NCI-H146 (cell line): ENCODE data around the gene MACO1.
"Not testable (repeated sequence)": the region's sequence is repeated elsewhere in the genome, so short reads cannot be mapped to it uniquely, and the experiment has no call there.

ENCODE experiments used
- DNase-seq: peaks from one replicate; lab custom pipeline; 2025; lab: John Stamatoyannopoulos, UW

Gene MACO1

GRCh38 chr1:25423206-25423605, 7.5 kb upstream of the MACO1 start:
- not testable (repeated sequence) for DNase-seq

- no peak for DNase-seq
Measured at GRCh38 chr1:25425098-25426085, 5.3 kb upstream of the MACO1 start.

GRCh38 chr1:25427696-25428095, 3.0 kb upstream of the MACO1 start:
- DNase-seq, result no peak

GRCh38 chr1:25428475-25429166, 2.1 kb upstream of the MACO1 start:
- DNase-seq, result no peak

- peak; percentile 58 for DNase-seq
Measured at GRCh38 chr1:25430967-25431881, 527 bp downstream of the MACO1 start.

GRCh38 chr1:25431955-25432719, 1.4 kb downstream of the MACO1 start:
- DNase-seq, result no peak

- no peak for DNase-seq
Measured at GRCh38 chr1:25432749-25433388, 2.2 kb downstream of the MACO1 start.

GRCh38 chr1:25433389-25434186, 2.9 kb downstream of the MACO1 start:
- no peak for DNase-seq

- no peak for DNase-seq
Measured at GRCh38 chr1:25435397-25436108, 4.9 kb downstream of the MACO1 start.

GRCh38 chr1:25437672-25438071, 7.0 kb downstream of the MACO1 start:
- no peak for DNase-seq

- DNase-seq, result no peak
Measured at GRCh38 chr1:25439287-25439686, 8.6 kb downstream of the MACO1 start.

GRCh38 chr1:25442178-25442577, 11.5 kb downstream of the MACO1 start:
- no peak for DNase-seq

- DNase-seq, result no peak
Measured at GRCh38 chr1:25443030-25443699, 12.5 kb downstream of the MACO1 start.

GRCh38 chr1:25444604-25445003, 13.9 kb downstream of the MACO1 start:
- not testable (repeated sequence) for DNase-seq

- DNase-seq, result no peak
Measured at GRCh38 chr1:25445993-25446538, 15.4 kb downstream of the MACO1 start.

GRCh38 chr1:25447547-25447946, 16.9 kb downstream of the MACO1 start:
- DNase-seq, result no peak

- no peak for DNase-seq
Measured at GRCh38 chr1:25450891-25451290, 20.2 kb downstream of the MACO1 start.

GRCh38 chr1:25451908-25452307, 21.2 kb downstream of the MACO1 start:
- no peak for DNase-seq
